ENCODE measurements around the gene AGBL5. TPM values are rescaled to one million over a fixed set of nuclear protein-coding genes. Genes with fewer than 3 reads are reported as not detected.

The AGBL5 gene
- total and polyA plus RNA-seq, 2 of the 13 experiments (the other 11 are each of a cell fraction or from before 2014, with no cell fraction given), result 55.9 to 73.3 TPM

GRCh38 chr2:27094353-27094984 is 43.0 kb downstream of the AGBL5 start (continued):
- TF ChIP-seq ZBTB38 (CRISPR knock-in tag; IDR thresholded peaks at IDR 0.05) (peak; percentile 95), TP53 (CRISPR knock-in tag; conservative IDR thresholded peaks at IDR 0.05) (no peak), ZC3H4 (CRISPR knock-in tag; IDR thresholded peaks at IDR 0.05; ENCODE audit: borderline replicate concordance) (0 out of 2 replicates have a peak, but pooled peaks have one; percentile 77), REXO4 (CRISPR knock-in tag; IDR thresholded peaks at IDR 0.05; ENCODE audit: borderline replicate concordance) (no peak), ZNF550 (CRISPR knock-in tag; IDR thresholded peaks at IDR 0.05; ENCODE audit: borderline replicate concordance) (peak; percentile 12; the same call in 1 of the 2 replicates), ZNF589 (CRISPR knock-in tag; conservative IDR thresholded peaks at IDR 0.05) (no peak), SATB2 (CRISPR knock-in tag; IDR thresholded peaks at IDR 0.05) (no peak), HMGA1 (CRISPR knock-in tag; conservative IDR thresholded peaks at IDR 0.05) (no peak), TEAD2 (CRISPR knock-in tag; IDR thresholded peaks at IDR 0.05) (no peak), MZF1 (CRISPR knock-in tag; IDR thresholded peaks at IDR 0.05; ENCODE audit: borderline replicate concordance) (no peak), ZNF263 (CRISPR knock-in tag; IDR thresholded peaks at IDR 0.05) (no peak), FOXP4 (CRISPR knock-in tag; IDR thresholded peaks at IDR 0.05) (0 out of 2 replicates have a peak, but pooled peaks have one; percentile 14), ZFP91 (CRISPR knock-in tag; IDR thresholded peaks at IDR 0.05; ENCODE audit: borderline replicate concordance) (0 out of 2 replicates have a peak, but pooled peaks have one; percentile 49), ASH2L (IDR thresholded peaks at IDR 0.05; ENCODE audit: insufficient read length, low read depth, low read length) (peak; percentile 2), ZC3H13 (CRISPR knock-in tag; IDR thresholded peaks at IDR 0.05) (peak; percentile 45), MEIS1 (CRISPR knock-in tag; IDR thresholded peaks at IDR 0.05; ENCODE audit: borderline replicate concordance) (no peak), SP4 (CRISPR knock-in tag; IDR thresholded peaks at IDR 0.05) (no peak; the same call in 1 of the 2 replicates), ZSCAN22 (CRISPR knock-in tag; IDR thresholded peaks at IDR 0.05) (no peak), EZH2 (conservative IDR thresholded peaks at IDR 0.05; ENCODE audit: low read depth, low read length) (no peak), ZNF567 (CRISPR knock-in tag; IDR thresholded peaks at IDR 0.05; ENCODE audit: borderline replicate concordance) (0 out of 2 replicates have a peak, but pooled peaks have one; percentile 18), ZSCAN31 (CRISPR knock-in tag; IDR thresholded peaks at IDR 0.05; ENCODE audit: low read depth) (no peak), MXD3 (CRISPR knock-in tag; IDR thresholded peaks at IDR 0.05) (no peak), SNAI1 (CRISPR knock-in tag; IDR thresholded peaks at IDR 0.05; ENCODE audit: borderline replicate concordance) (peak; percentile 76), CAMTA2 (CRISPR knock-in tag; IDR thresholded peaks at IDR 0.05; ENCODE audit: borderline replicate concordance) (0 out of 2 replicates have a peak, but pooled peaks have one; percentile 35), HCFC1 (IDR thresholded peaks at IDR 0.05; ENCODE audit: low read depth, low read length) (0 out of 2 replicates have a peak, but pooled peaks have one; percentile 8), RARG (CRISPR knock-in tag; IDR thresholded peaks at IDR 0.05; ENCODE audit: low read depth) (no peak), SPEN (CRISPR knock-in tag; IDR thresholded peaks at IDR 0.05; ENCODE audit: low read depth) (0 out of 2 replicates have a peak, but pooled peaks have one; percentile 18)

All from HepG2 (cell line).